Activated CD8-positive, alpha-beta T cell treated with anti-CD3 and anti-CD28 coated beads for 36 hours (primary cell): ENCODE data around the gene GPC5. TPM values are rescaled to one million over a fixed set of nuclear protein-coding genes. Genes with fewer than 3 reads are reported as not detected.

Experiments used
- ATAC-seq: fragments of 200-7000 bp; cut with Tn5 transposase; one replicate; pipeline ENCODE4 v1.10.0; 2021; ENCODE audit warnings: mild to moderate bottlenecking, moderate library complexity
- CTCF ChIA-PET: fragments of 350-600 bp; sonication (Branson Sonifier 250); formaldehyde crosslinking; loops from one replicate; lab custom pipeline; 2021; ENCODE audit warnings: antibody characterized with exemption; lab: Charles Lee
- POLR2A ChIA-PET: fragments of 350-600 bp; sonication (Branson Sonifier 250); formaldehyde crosslinking; loops from one replicate; lab custom pipeline; 2021; ENCODE audit warnings: antibody characterized with exemption; lab: Charles Lee
- DNase-seq: peaks from one replicate; pipeline ENCODE4 v3.0.0-alpha.2; 2020
- H3K27ac Mint-ChIP-seq: one replicate; pipeline ENCODE4 v1.8.0; 2021; ENCODE audit warnings: mild to moderate bottlenecking, mixed read lengths
- H3K27me3 Mint-ChIP-seq: one replicate; pipeline ENCODE4 v1.8.0; 2021; ENCODE audit warnings: mixed read lengths
- H3K36me3 Mint-ChIP-seq: one replicate; pipeline ENCODE4 v1.8.0; 2021; ENCODE audit warnings: low read depth, mixed read lengths
- H3K4me1 Mint-ChIP-seq: one replicate; pipeline ENCODE4 v1.8.0; 2021; ENCODE audit warnings: low read depth, mixed read lengths
- H3K4me3 Mint-ChIP-seq: one replicate; pipeline ENCODE4 v1.8.0; 2021; ENCODE audit warnings: mild to moderate bottlenecking, moderate library complexity, mixed read lengths
- H3K9me3 Mint-ChIP-seq: one replicate; pipeline ENCODE4 v1.8.0; 2021; ENCODE audit warnings: mixed read lengths
- intact Hi-C: fragments of 100-400 bp; cut with micrococcal nuclease; formaldehyde crosslinking; loops from one replicate; pipeline ENCODE4 v1.10.0; 2022
- total RNA-seq, 2 experiments: library from RNA; stranded (reverse); gene quantifications; one replicate each; pipeline ENCODE4 v1.2.3, GENCODE V29; 2021
- TF ChIP-seq, protein P1 (sequence below): fragments of 200-600 bp; IDR thresholded peaks from one replicate; pipeline ENCODE4 v1.8.0; 2022; ENCODE audit warnings: antibody characterized with exemption, mild to moderate bottlenecking

The GPC5 gene
- total RNA-seq, 2 experiments from 2014 or later: 0.13 to 0.14 TPM

DNA sequence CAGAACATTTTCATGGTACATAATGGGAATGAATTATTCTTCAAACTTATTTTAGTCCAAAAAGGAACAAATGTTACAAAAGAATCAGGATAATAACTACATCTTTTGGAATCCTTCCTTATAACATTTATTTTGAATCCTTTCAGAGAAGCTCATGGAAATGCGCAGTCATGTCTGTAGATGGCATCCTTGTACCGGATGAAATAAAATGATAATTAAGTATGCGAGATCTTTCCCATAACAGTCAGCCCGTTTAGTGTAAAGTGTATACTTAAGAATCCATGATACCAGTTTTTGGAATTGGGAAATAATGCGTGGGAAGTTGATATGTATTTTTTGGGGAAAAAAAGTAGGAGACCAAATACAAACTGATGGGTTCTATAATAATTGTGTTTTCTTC is 418.8 kb downstream of the GPC5 start:
- Mint-ChIP-seq H3K9me3 (peaks cover 1% of the 10 kb centered on the region), H3K27ac (no peak overlapping the region), H3K36me3 (no peaks in the 10 kb centered on the region), H3K27me3 (no peaks in the 10 kb centered on the region), H3K4me1 (no peaks in the 10 kb centered on the region), H3K4me3 (no peak overlapping the region)
- no peak for DNase-seq
- ChIA-PET CTCF (no interaction called here), POLR2A (no interaction called here)
- intact Hi-C loops: no loop called here
- ATAC-seq: no peak
- TF ChIP-seq, protein P1, sequence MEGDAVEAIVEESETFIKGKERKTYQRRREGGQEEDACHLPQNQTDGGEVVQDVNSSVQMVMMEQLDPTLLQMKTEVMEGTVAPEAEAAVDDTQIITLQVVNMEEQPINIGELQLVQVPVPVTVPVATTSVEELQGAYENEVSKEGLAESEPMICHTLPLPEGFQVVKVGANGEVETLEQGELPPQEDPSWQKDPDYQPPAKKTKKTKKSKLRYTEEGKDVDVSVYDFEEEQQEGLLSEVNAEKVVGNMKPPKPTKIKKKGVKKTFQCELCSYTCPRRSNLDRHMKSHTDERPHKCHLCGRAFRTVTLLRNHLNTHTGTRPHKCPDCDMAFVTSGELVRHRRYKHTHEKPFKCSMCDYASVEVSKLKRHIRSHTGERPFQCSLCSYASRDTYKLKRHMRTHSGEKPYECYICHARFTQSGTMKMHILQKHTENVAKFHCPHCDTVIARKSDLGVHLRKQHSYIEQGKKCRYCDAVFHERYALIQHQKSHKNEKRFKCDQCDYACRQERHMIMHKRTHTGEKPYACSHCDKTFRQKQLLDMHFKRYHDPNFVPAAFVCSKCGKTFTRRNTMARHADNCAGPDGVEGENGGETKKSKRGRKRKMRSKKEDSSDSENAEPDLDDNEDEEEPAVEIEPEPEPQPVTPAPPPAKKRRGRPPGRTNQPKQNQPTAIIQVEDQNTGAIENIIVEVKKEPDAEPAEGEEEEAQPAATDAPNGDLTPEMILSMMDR: no peak

DNA sequence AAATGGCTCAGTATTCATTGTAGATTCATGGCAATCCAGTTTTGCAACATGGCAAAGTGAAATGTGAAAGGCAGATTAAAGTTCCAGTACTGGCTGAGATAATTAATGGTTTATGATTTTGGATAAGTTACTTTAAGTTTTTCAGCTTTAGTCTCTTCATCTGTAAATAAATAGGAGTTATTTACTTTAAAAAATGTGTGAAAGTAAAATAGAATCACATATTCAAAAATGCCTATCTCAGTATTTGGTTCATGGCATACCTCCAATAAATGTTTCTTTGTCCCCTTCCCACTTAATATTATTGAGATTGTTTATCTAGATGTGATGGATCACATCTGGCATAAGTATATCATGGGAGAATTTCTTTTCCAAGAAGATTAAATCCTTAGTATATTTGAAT is 426.0 kb downstream of the GPC5 start:
- H3K27ac Mint-ChIP-seq: no peak overlapping the region
- no peaks in the 10 kb centered on the region for H3K27me3 Mint-ChIP-seq
- peaks cover 2% of the 10 kb centered on the region for H3K9me3 Mint-ChIP-seq
- H3K36me3 Mint-ChIP-seq: no peaks in the 10 kb centered on the region
- H3K4me3 Mint-ChIP-seq: no peak overlapping the region
- ATAC-seq: no peak
- H3K4me1 Mint-ChIP-seq: no peaks in the 10 kb centered on the region
- TF ChIP-seq, protein P1: no peak
- POLR2A ChIA-PET: no interaction called here
- intact Hi-C loops: no loop called here
- no peak for DNase-seq
- CTCF ChIA-PET: no interaction called here

DNA sequence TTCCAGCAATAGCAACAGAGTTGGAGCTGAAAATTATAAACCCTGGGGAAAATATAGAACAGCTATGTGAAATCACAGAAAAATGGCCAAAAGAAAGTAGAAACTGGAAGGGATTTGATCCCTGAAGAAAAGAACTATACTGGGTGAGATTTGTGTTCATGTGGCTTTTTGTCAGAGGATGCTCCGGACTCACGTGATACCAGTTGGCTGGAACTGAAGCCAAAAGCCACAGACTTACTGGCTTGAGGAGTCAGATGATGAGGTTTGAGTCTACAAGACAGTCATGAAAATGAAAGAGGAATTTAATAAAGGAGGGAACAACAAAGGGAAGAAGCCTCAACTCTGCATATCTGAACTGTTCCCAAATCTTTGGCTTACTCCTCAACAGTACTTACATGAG is 427.1 kb downstream of the GPC5 start:
- POLR2A ChIA-PET: no interaction called here
- TF ChIP-seq, protein P1: no peak
- H3K27me3 Mint-ChIP-seq: no peaks in the 10 kb centered on the region
- no peaks in the 10 kb centered on the region for H3K4me1 Mint-ChIP-seq
- no peaks in the 10 kb centered on the region for H3K36me3 Mint-ChIP-seq
- intact Hi-C loops: no loop called here
- H3K27ac Mint-ChIP-seq: no peak overlapping the region
- H3K9me3 Mint-ChIP-seq: peaks cover 7% of the 10 kb centered on the region
- H3K4me3 Mint-ChIP-seq: no peak overlapping the region
- CTCF ChIA-PET: no interaction called here
- ATAC-seq: no peak
- no peak for DNase-seq

DNA sequence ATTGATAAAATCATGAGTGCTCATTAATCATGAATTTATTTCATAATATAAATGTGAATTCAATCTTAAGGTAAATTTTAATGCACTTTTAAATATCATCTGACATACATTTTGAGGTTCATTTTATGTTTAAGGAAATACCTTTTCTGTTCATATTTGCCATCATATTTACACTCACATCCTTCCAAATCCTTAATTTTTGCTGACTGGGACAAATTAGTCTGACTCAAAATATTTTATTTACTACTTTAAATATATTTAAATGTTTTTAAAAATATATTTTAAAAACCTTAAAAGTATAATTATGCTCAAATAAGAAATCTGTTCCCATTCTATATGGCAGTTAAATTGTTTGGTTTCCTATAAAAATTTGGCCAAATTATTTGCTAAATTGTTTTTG is 438.1 kb downstream of the GPC5 start:
- H3K27me3 Mint-ChIP-seq: no peaks in the 10 kb centered on the region
- H3K4me1 Mint-ChIP-seq: no peaks in the 10 kb centered on the region
- H3K4me3 Mint-ChIP-seq: no peak overlapping the region
- ATAC-seq (no peak), DNase-seq (no peak)
- H3K27ac Mint-ChIP-seq: no peak overlapping the region
- ChIA-PET CTCF (no interaction called here), POLR2A (no interaction called here)
- intact Hi-C loops: no loop called here
- peaks cover 10% of the 10 kb centered on the region for H3K9me3 Mint-ChIP-seq
- TF ChIP-seq, protein P1: no peak
- H3K36me3 Mint-ChIP-seq: no peaks in the 10 kb centered on the region

DNA sequence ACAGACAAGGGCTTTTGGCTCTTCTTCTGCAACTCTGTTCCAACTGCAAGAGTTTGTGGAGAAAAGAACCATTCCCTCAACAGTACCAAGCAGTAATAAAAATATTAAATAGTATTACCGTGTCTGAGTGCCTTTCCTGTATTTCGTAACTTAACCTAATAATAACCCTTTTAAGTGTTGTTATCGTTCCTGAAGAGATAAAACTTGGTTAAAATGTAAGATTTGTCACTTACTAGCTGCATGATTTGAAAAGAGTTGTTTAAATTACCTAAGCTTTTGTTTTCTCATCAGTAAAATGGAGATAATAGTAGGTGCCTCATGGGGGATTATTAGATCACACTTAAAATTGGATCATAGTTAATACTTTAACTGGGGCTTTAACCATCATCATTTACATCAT is 447.2 kb downstream of the GPC5 start:
- no peaks in the 10 kb centered on the region for H3K4me1 Mint-ChIP-seq
- peaks cover 3% of the 10 kb centered on the region for H3K9me3 Mint-ChIP-seq
- no peak overlapping the region for H3K27ac Mint-ChIP-seq
- TF ChIP-seq, protein P1: no peak
- POLR2A ChIA-PET: no interaction called here
- CTCF ChIA-PET: no interaction called here
- H3K36me3 Mint-ChIP-seq: no peaks in the 10 kb centered on the region
- DNase-seq (no peak), ATAC-seq (no peak)
- no peak overlapping the region for H3K4me3 Mint-ChIP-seq
- intact Hi-C loops: no loop called here
- no peaks in the 10 kb centered on the region for H3K27me3 Mint-ChIP-seq
